DND-41 (cell line): ENCODE results near the gene OR6V1.

Source experiments
- ATAC-seq: fragments of 200-7000 bp; cut with Tn5 transposase; 3 replicates; pipeline ENCODE4 v1.9.1; 2021; ENCODE audit warnings: low read depth; ENCODE audit not compliant: insufficient read depth
- DNase-seq: peaks from one replicate; pipeline ENCODE4 v3.0.0-alpha.2; 2020
- H2AFZ ChIP-seq: 2 replicates; pipeline ENCODE4 v1.6.0; 2012; ENCODE audit warnings: low read depth, low read length
- H3K27ac ChIP-seq: 2 replicates; pipeline ENCODE4 v1.5.1; 2012; ENCODE audit warnings: low read length, inconsistent platforms
- H3K27me3 ChIP-seq: fragments of 200-600 bp; sonication (generic); 2 replicates; pipeline ENCODE4 v1.6.0; 2012; ENCODE audit warnings: low read length, mild to moderate bottlenecking, inconsistent platforms; ENCODE audit not compliant: insufficient read depth, poor library complexity
- H3K36me3 ChIP-seq: 2 replicates; pipeline ENCODE4 v1.5.1; 2012; ENCODE audit warnings: low read length, inconsistent platforms; ENCODE audit not compliant: insufficient read depth
- H3K4me1 ChIP-seq: 2 replicates; pipeline ENCODE4 v1.5.1; 2012; ENCODE audit warnings: mild to moderate bottlenecking, low read length; ENCODE audit not compliant: insufficient read depth
- H3K4me2 ChIP-seq: 2 replicates; pipeline ENCODE4 v1.6.0; 2012; ENCODE audit warnings: mild to moderate bottlenecking, moderate library complexity, low read length, inconsistent platforms; ENCODE audit not compliant: insufficient read depth
- H3K4me3 ChIP-seq, 2 experiments: fragments of 200-600 bp in 1 of 2; shearing (Covaris generic) in 1 of 2; 2 replicates each; pipeline ENCODE4 v1.5.1; 2012 to 2016; ENCODE audit warnings: inconsistent platforms in 2 of 2, low read length in 2 of 2, mild to moderate bottlenecking in 2 of 2, low read depth in 1 of 2, moderate library complexity in 1 of 2
- H3K79me2 ChIP-seq: 2 replicates; pipeline ENCODE4 v1.6.0; 2012; ENCODE audit warnings: low read length, inconsistent platforms; ENCODE audit not compliant: insufficient read depth
- H3K9ac ChIP-seq: 2 replicates; pipeline ENCODE4 v1.6.0; 2012; ENCODE audit warnings: low read depth, mild to moderate bottlenecking, inconsistent platforms, low read length, moderate library complexity
- H3K9me3 ChIP-seq: 2 replicates; pipeline ENCODE4 v1.5.1; 2012; ENCODE audit warnings: low read length, moderate library complexity, mild to moderate bottlenecking, inconsistent platforms; ENCODE audit not compliant: insufficient read depth, severe bottlenecking
- H4K20me1 ChIP-seq: 2 replicates; pipeline ENCODE4 v1.6.0; 2012; ENCODE audit warnings: low read length; ENCODE audit not compliant: insufficient read depth
- CTCF ChIP-seq: IDR thresholded peaks from 2 replicates; pipeline ENCODE4 v1.5.1; 2012; ENCODE audit warnings: borderline replicate concordance, low read length, moderate library complexity, mild to moderate bottlenecking; ENCODE audit not compliant: poor library complexity, severe bottlenecking; ENCODE audit errors: extremely low read depth
- EZH2 ChIP-seq: IDR thresholded peaks from 3 replicates; pipeline ENCODE4 v1.6.1; 2012; ENCODE audit warnings: borderline replicate concordance, low read depth, mild to moderate bottlenecking, moderate library complexity, low read length, inconsistent platforms; ENCODE audit not compliant: severe bottlenecking

The OR6V1 gene

DNA sequence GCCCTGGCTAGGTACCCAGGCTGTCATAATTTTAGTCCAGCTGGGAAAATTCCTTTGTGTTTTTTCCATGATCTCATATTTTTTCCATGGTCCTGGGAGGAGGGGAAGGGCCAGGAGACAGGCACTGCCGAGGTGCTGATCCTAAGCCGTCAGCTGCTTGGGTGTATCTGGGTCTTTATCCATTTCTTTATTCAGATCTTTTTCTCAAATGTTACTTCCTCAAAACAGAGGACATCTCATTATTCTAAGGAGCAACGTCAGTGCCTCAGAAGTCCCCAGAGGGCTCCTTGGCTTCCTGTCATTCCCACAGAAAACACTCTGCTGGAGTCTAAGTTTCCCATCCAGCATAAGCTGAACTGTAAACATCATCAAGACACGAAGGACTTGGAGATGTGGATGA is 2.8 kb upstream of the OR6V1 start:
- H3K4me3 ChIP-seq = no peak overlapping the region
- H3K79me2 ChIP-seq = no peaks in the 10 kb centered on the region
- TF ChIP-seq CTCF (no peak), EZH2 (no peak)
- H3K9me3 ChIP-seq = no peaks in the 10 kb centered on the region
- no peaks in the 10 kb centered on the region for H3K4me1 ChIP-seq
- no peak overlapping the region for H2AFZ ChIP-seq
- no peak overlapping the region for H3K4me2 ChIP-seq
- no peak overlapping the region for H3K27ac ChIP-seq
- no peak overlapping the region for H3K9ac ChIP-seq
- DNase-seq = no peak
- no peaks in the 10 kb centered on the region for H4K20me1 ChIP-seq
- no peaks in the 10 kb centered on the region for H3K36me3 ChIP-seq
- no peaks in the 10 kb centered on the region for H3K27me3 ChIP-seq
- no peak for ATAC-seq

DNA sequence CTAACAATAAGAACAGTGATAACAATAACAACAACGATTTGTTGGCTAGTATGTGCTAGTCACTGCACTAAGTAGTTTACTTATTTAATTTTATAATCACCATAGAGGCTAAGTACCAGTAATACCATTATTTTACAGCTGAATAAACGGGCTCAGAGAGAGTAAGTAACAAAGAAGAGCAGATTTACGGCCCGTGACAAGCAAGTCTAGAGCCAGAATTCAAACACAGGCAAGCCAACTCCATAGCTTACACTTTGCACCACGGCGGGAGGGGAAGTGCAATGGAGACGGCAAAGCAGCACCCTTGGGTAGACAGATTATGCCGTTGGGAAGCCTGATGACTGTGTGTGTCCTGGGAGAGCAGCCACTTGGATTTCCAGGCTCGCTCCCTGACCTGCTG is 1.2 kb upstream of the OR6V1 start:
- no peak for TF ChIP-seq EZH2
- TF ChIP-seq CTCF = no peak
- no peak overlapping the region for H3K4me3 ChIP-seq
- H3K9me3 ChIP-seq = no peaks in the 10 kb centered on the region
- ATAC-seq (no peak), DNase-seq (no peak)
- no peaks in the 10 kb centered on the region for H3K4me1 ChIP-seq
- H3K27me3 ChIP-seq = no peaks in the 10 kb centered on the region
- no peak overlapping the region for H3K9ac ChIP-seq
- no peak overlapping the region for H3K27ac ChIP-seq
- H3K79me2 ChIP-seq = no peaks in the 10 kb centered on the region
- no peak overlapping the region for H3K4me2 ChIP-seq
- no peaks in the 10 kb centered on the region for H3K36me3 ChIP-seq
- no peaks in the 10 kb centered on the region for H4K20me1 ChIP-seq
- no peak overlapping the region for H2AFZ ChIP-seq

DNA sequence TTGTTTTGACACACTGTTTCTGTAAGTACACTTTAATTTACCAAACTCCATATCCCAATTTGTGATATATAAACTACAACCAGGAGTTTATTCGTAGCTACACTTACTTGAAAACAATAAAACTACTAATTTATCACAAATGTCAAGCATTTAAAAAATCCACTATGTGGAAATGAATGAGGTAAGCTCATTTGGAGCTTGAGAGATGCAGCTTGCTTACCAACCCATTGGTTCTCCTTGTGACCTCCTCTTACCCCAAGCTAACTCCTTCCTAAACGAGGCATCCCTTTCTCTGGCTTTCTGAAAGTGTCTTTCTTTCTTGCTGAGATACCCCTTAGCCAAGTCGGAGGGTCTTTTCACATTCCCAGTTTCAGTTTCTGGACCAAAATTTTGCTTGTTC is 2.5 kb downstream of the OR6V1 start:
- ATAC-seq (no peak), DNase-seq (no peak)
- no peaks in the 10 kb centered on the region for H3K36me3 ChIP-seq
- H3K27me3 ChIP-seq = no peaks in the 10 kb centered on the region
- no peak overlapping the region for H3K27ac ChIP-seq
- H3K9ac ChIP-seq = no peak overlapping the region
- no peaks in the 10 kb centered on the region for H3K79me2 ChIP-seq
- no peaks in the 10 kb centered on the region for H3K4me1 ChIP-seq
- no peak overlapping the region for H3K4me3 ChIP-seq
- TF ChIP-seq EZH2 (no peak), CTCF (no peak)
- no peak overlapping the region for H2AFZ ChIP-seq
- H4K20me1 ChIP-seq = no peaks in the 10 kb centered on the region
- H3K4me2 ChIP-seq = no peak overlapping the region
- no peaks in the 10 kb centered on the region for H3K9me3 ChIP-seq

DNA sequence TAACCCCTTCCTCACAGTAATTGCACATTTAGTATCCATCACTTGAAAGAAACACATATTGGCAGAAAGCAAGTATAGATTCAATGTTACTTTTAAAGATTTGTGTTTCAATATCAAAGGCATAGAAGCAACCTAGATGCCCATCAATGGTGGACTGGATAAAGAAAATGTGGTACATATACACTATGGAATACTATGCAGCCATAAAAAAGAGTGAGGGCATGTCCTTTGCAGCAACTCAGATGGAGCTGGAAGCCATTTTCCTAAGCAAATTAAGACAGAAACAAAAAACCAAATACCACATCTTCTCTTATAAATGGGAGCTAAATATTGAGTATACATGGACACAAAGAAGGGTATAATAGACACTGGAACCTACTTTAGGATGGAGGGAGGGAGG is 3.6 kb downstream of the OR6V1 start:
- no peaks in the 10 kb centered on the region for H3K27me3 ChIP-seq
- H3K4me3 ChIP-seq = no peak overlapping the region
- no peaks in the 10 kb centered on the region for H4K20me1 ChIP-seq
- H3K9ac ChIP-seq = no peak overlapping the region
- H3K4me1 ChIP-seq = no peaks in the 10 kb centered on the region
- H3K4me2 ChIP-seq = no peak overlapping the region
- TF ChIP-seq EZH2 = no peak
- TF ChIP-seq CTCF = no peak
- H3K9me3 ChIP-seq = no peaks in the 10 kb centered on the region
- no peak overlapping the region for H2AFZ ChIP-seq
- H3K27ac ChIP-seq = no peak overlapping the region
- no peaks in the 10 kb centered on the region for H3K79me2 ChIP-seq
- H3K36me3 ChIP-seq = no peaks in the 10 kb centered on the region
- ATAC-seq = no peak
- DNase-seq = no peak
